Kidney (tissue), 14 donors: ENCODE measurements around the gene WNK3. TPM values are rescaled to one million over a fixed set of nuclear protein-coding genes. Genes with fewer than 3 reads are reported as not detected.
A peak's percentile ranks its signal among the peaks of the same experiment; 100 is the strongest.

Experiments
- DNase-seq, 5 donors: peaks; one replicate each; pipeline ENCODE4 v3.0.0-alpha.2; 2013 to 2020
- FAIRE-seq: peaks from 2 replicates; lab custom pipeline; 2012; peaks lifted over from hg19 to GRCh38; lab: Jason Lieb, UNC
- H3K27ac ChIP-seq, 2 donors: one replicate each; pipeline ENCODE4 v1.7.0; 2013; ENCODE audit warnings: low read depth in 2 of 2, low read length in 2 of 2, inconsistent platforms in 1 of 2
- H3K27me3 ChIP-seq: one replicate; pipeline ENCODE4 v1.7.1; 2013; ENCODE audit warnings: low read length, inconsistent platforms; ENCODE audit not compliant: control insufficient read depth, insufficient read depth
- H3K36me3 ChIP-seq, 3 donors: one replicate each; pipeline versions ENCODE4 v1.7.0 to v1.7.1; 2013; ENCODE audit warnings: low read length in 3 of 3, control low read depth in 1 of 3, inconsistent platforms in 1 of 3; ENCODE audit not compliant: insufficient read depth in 3 of 3, control insufficient read depth in 2 of 3
- H3K4me1 ChIP-seq, 3 donors: one replicate each; pipeline versions ENCODE4 v1.7.0 to v1.7.1; 2013; ENCODE audit warnings: low read length in 3 of 3, inconsistent platforms in 1 of 3, low read depth in 1 of 3; ENCODE audit not compliant: control insufficient read depth in 2 of 3, insufficient read depth in 2 of 3
- H3K4me3 ChIP-seq, 3 donors: one replicate each; pipeline versions ENCODE4 v1.7.0 to v1.8.1; 2013; ENCODE audit warnings: low read length in 3 of 3, control low read depth in 1 of 3, inconsistent platforms in 1 of 3
- H3K9ac ChIP-seq, 3 donors: one replicate each; pipeline versions ENCODE4 v1.7.0 to v1.7.1; 2013; ENCODE audit warnings: low read length in 3 of 3, control low read depth in 1 of 3, inconsistent platforms in 1 of 3
- H3K9me3 ChIP-seq, 3 donors: one replicate each; pipeline versions ENCODE4 v1.7.0 to v1.7.1; 2013; ENCODE audit warnings: low read length in 3 of 3, control low read depth in 1 of 3, inconsistent platforms in 1 of 3; ENCODE audit not compliant: control insufficient read depth in 2 of 3, insufficient read depth in 1 of 3
- intact Hi-C: fragments of 100-400 bp; cut with DNase I; formaldehyde crosslinking; loops from one replicate; pipeline ENCODE4 v1.11.1; 2022
- polyA plus RNA-seq: library from polyadenylated mRNA; stranded (reverse); fragments of 350-450 nt; fragmentation: Illumina TruSeq; extraction: RNeasy Lipid Tissue Mini Kit (QIAGEN cat#74804); gene quantifications from one replicate; pipeline ENCODE4 v1.2.3, GENCODE V29; 2014; ENCODE audit warnings: low read depth, low replicate concordance; ENCODE audit not compliant: insufficient read depth
- total RNA-seq: library from RNA; stranded (reverse); fragmentation: NEBNext Ultra II Directional; extraction: Animal tissue kit (Norgen Biotek cat#: 25700); gene quantifications from one replicate; pipeline ENCODE4 v1.2.1, GENCODE V29; 2021
- TF ChIP-seq, protein P1 (sequence below): IDR thresholded peaks from 3 replicates; pipeline ENCODE4 v1.5.1; 2012; ENCODE audit warnings: mild to moderate bottlenecking, moderate library complexity, borderline replicate concordance; ENCODE audit not compliant: insufficient read depth; ENCODE audit errors: extremely low read depth
- donor health status: control.
- donor health status: control.
- donor health status: control.
- donor health status: control.
- donor health status: control.
- donor health status: DM: yes; HTN: yes; CAD: no.
- donor health status: Normal renal cell carcinoma (clear cell type).

WNK3 gene
- total and polyA plus RNA-seq, 2 donors from 2014 or later = 0.75 to 5.6 TPM

DNA sequence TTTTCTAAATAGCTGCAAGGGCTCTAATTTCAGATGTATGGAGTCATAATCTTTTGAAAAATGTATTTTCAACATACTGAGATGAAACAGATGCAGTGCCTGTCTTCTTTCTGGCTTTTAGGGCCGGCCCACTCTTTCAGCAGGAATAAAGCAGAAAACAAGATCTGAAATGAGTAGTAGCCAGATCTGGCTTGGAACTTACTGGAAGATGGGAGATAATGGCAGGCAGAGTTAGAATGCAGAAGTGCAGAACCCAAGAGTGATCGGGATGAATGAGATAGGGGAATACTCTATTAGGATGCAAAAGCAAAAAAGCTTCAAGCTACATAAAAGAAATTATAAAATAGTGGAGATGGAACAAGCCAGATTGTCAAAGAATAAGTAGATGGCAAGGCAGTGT, 173.4 kb downstream of the WNK3 start:
- H3K27ac ChIP-seq = no peak overlapping the region
- intact Hi-C loops = no loop called here
- H3K4me1 ChIP-seq = peaks cover 0 to 5% (median 0%) of the 10 kb centered on the region in 3 donors
- no peak overlapping the region for H3K4me3 ChIP-seq
- no peaks in the 10 kb centered on the region for H3K36me3 ChIP-seq
- no peaks in the 10 kb centered on the region for H3K9me3 ChIP-seq
- no peak overlapping the region for H3K9ac ChIP-seq
- FAIRE-seq (no peak), DNase-seq (no peak)
- TF ChIP-seq, protein P1, sequence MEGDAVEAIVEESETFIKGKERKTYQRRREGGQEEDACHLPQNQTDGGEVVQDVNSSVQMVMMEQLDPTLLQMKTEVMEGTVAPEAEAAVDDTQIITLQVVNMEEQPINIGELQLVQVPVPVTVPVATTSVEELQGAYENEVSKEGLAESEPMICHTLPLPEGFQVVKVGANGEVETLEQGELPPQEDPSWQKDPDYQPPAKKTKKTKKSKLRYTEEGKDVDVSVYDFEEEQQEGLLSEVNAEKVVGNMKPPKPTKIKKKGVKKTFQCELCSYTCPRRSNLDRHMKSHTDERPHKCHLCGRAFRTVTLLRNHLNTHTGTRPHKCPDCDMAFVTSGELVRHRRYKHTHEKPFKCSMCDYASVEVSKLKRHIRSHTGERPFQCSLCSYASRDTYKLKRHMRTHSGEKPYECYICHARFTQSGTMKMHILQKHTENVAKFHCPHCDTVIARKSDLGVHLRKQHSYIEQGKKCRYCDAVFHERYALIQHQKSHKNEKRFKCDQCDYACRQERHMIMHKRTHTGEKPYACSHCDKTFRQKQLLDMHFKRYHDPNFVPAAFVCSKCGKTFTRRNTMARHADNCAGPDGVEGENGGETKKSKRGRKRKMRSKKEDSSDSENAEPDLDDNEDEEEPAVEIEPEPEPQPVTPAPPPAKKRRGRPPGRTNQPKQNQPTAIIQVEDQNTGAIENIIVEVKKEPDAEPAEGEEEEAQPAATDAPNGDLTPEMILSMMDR = no peak
- H3K27me3 ChIP-seq = no peaks in the 10 kb centered on the region

GRCh38 chrX:54182864-54183613, 174.8 kb downstream of the WNK3 start, which contains the start of gene FAM120C:
TSS of gene FAM120C (minus strand) at chrX:54183254. CDS start at chrX:54183198, 56 bp downstream.
- Histone ChIP-seq H3K36me3 (no peaks in the 10 kb centered on the region), H3K4me3 (peak within 1 kb of the TSS; percentile 60 to 81 (median 67)), H3K27ac (peak within 1 kb of the TSS; percentile 74 to 83), H3K4me1 (peaks cover 0 to 5% (median 0%) of the 10 kb centered on the region in 3 donors), H3K27me3 (no peaks in the 10 kb centered on the region), H3K9me3 (no peaks in the 10 kb centered on the region), H3K9ac (peak within 1 kb of the TSS; percentile 28 to 47 (median 41))
- intact Hi-C loops = no loop called here
- FAIRE-seq (no peak), DNase-seq (peak; percentile 84 to 92 (median 85))
- TF ChIP-seq, protein P1 = no peak

- Histone ChIP-seq H3K36me3 (no peaks in the 10 kb centered on the region), H3K9me3 (no peaks in the 10 kb centered on the region), H3K9ac (peak overlapping the region; percentile 28 to 41 (median 36)), H3K27ac (peak overlapping the region; percentile 65 to 74), H3K4me3 (peak overlapping the region; percentile 56 to 81 (median 60)), H3K27me3 (no peaks in the 10 kb centered on the region), H3K4me1 (peaks cover 0 to 5% (median 0%) of the 10 kb centered on the region in 3 donors)
- DNase-seq = peak; percentile 14 to 88 (median 53)
- FAIRE-seq = no peak
- intact Hi-C loops = no loop called here
- TF ChIP-seq, protein P1 = no peak
Observed at GRCh38 chrX:54182194-54182863, 175.5 kb downstream of the WNK3 start.
